ENCODE results near the gene POLR2M.

POLR2M gene

DNA sequence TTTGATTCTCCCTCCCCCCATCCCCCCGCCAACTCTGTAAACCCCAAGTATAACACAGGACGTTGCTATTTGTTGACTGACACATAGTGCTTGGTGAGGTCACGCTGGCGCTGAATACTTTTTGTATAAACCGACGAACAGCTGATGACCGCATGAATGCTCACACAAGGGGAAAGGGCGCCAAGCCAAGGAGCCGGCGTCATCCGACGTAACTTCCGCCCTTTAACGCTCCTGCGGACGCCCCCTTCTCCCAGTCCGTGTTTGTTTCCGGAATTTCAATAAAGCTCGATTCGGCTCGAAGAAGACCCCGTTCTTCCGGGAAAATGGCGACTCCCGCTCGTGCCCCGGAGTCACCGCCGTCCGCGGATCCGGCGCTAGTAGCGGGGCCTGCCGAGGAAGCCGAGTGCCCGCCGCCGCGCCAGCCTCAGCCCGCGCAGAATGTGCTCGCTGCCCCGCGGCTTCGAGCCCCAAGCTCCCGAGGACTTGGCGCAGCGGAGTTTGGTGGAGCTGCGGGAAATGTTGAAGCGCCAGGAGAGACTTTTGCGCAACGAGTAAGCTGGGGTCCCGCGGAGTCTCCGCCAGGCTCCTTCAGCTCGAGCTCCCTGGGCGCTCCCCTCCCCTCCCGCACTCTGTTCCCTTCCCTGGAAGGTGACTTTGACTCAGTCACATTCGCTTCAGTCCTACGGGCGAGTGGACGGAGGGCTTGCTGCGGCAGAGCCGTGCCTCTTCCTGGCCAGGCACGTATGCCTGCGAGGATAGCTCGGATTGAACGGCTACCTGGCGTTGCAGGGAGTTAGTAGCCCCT is at the start of gene POLR2M:
POLR2M (plus strand) TSS at position 310 of the 805 bp plus-strand sequence; CDS start at position 439, 129 bp downstream.
- DNase-seq (ENCODE audit: low read depth): peak; percentile 69

GRCh38 chr15:57657619-57658018 is 48.9 kb upstream of the POLR2M start:
- DNase-seq (ENCODE audit: low read depth): no peak

DNA sequence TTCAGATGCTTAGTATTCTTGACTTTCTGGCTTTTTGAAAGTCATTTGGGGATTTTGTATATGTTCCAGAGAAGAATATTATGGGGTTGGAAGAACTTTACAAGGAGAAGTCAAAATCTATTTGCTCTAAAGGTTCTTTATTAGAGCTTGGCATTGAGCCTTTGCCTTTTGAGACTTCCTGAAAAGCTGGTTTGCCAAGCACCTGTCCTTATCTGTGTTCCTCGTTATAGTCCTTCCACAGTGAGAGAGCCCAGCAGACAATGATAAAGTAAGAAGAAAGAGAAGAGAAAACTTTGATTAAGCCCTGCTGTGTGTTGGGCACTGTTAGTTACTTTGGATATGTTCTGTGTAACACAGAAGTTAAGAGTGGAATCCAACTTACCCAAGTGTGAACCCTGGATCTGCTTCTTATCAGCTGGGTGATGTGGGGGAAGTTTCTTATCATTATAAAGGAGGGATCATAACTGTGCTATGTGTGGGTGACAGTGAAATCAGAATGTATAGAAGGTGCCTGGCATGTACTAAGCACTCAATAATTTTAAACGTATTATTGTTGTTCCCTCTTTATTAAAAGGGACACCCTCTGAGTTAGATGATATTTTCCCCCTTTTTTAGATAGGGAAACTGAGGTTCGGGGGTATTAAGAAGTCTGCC is 44.3 kb upstream of the POLR2M start:
- DNase-seq (ENCODE audit: low read depth): no peak

GRCh38 chr15:57662802-57663201 is 43.7 kb upstream of the POLR2M start:
- DNase-seq (ENCODE audit: low read depth): no peak

DNA sequence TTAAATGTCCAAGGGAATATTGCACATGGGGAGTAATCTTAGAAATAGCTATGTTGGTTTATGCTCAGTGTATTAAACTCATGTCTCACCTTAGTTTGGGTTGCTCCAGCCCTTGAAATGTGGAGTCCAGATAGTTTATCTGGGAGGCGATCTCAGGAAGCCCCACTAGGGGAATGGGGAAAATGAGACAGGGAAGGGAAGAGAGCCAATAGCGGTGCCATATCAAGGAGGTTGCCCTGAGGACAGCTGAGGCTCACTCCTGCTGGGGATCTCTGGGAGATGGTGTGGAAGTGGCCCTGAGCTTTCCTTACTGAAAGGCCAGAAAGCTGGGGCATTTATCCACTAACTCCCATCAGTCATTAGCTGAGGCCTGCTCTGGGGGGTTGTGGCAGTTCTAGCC is 43.3 kb upstream of the POLR2M start:
- no peak for DNase-seq (ENCODE audit: low read depth)

DNA sequence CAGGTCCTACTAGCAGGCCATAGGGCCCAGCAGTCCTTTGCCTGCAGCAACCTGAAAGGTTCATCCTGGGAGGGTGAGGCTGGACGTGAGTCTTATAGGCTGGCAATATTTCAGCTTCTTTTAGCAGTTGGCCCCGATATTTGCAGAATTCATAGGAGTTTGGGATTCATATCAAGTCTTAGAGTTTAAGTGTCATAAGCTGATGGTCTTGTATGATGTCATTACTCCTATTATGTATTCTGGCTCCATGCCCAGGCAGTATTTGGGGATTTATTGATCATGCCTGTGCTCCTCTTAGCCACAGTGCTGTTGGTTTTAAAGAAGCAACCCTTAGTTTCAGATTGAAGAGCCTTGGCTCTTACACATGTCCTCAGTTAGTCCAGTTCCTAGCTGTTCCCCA is 41.3 kb upstream of the POLR2M start:
- no peak for DNase-seq (ENCODE audit: low read depth)

GRCh38 chr15:57665939-57666338 is 40.6 kb upstream of the POLR2M start:
- no peak for DNase-seq (ENCODE audit: low read depth)

- no peak for DNase-seq (ENCODE audit: low read depth)
Measured at GRCh38 chr15:57667171-57667849, 39.2 kb upstream of the POLR2M start.

DNA sequence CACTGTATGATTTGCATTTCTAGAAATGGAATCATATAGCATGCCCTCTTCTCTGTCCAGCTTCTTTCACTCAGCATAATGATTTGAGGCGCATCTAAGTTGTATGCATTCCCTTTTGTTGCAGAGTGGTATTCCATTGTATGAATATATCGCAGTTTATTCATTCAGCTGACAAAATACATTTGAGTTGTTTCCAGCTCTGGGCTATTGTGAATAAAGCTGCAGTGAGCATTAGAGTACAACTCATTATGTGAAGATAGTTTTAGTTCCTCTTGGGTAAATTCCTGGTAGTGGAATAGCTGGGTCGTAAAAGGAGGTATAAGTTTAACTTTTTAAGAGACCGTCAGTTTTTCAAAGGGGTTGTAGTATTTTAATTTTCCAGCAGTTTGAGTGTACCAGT is 38.5 kb upstream of the POLR2M start:
- DNase-seq (ENCODE audit: low read depth): no peak

DNA sequence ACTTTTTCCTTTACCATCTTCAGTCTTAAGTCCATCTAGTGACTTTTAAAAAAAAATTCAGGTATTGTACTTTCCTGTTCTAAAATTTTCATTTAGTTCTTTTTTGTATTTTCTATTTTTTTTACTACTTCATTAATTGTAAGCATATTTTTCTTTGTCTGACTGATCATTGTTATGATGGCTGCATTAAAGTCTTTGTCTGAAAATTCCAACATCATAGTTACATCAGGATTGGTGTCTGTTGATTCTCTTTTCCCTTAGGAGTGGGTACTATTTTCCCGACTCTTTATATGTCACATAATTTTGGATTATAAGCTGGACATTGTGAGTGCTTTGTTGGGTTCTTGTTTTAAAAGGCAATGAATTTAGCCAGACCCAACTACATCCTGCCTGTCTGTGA is 34.9 kb upstream of the POLR2M start:
- no peak for DNase-seq (ENCODE audit: low read depth)

- no peak for DNase-seq (ENCODE audit: low read depth)
Measured at GRCh38 chr15:57675481-57676181, 30.9 kb upstream of the POLR2M start.

DNA sequence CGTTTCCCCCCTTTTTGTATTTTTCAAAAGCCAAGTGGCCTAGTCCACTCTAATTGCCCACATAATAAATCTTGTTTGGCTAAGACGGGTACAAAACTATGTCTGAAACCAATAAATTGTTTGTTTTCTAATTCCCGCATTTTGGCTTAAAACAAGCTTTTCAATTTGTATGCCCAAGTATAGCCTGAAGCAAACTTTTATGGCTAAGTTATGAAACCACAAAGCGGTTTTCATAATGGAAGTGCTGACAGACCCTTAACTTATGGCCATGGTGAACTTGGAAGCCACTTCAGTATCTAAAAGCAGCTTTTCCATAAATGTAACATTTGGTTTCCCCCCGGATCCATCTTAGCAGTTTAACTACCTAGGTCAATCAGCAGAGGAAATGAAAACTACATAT is 29.9 kb upstream of the POLR2M start:
- DNase-seq (ENCODE audit: low read depth): no peak

DNA sequence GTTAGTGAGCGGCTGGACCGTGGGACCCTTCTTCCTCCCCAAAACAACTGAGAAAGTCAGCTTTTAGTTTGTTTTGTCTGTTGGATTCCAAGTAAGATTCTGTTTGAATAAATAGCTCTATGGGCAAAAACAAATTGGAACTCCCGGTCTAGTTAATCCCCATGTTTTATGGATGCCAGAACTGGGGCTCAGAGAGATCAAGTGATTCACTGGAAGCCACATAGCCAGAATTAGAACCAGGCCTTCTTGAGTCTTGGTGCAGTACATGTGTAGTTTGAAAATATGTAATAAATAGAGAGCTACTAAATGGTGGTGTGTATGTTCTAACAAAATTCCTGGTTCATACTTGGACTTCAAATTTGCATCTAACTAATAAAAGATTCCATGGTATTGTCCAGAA is 29.3 kb upstream of the POLR2M start:
- DNase-seq (ENCODE audit: low read depth): no peak

- no peak for DNase-seq (ENCODE audit: low read depth)
Measured at GRCh38 chr15:57680021-57680420, 26.5 kb upstream of the POLR2M start.

DNA sequence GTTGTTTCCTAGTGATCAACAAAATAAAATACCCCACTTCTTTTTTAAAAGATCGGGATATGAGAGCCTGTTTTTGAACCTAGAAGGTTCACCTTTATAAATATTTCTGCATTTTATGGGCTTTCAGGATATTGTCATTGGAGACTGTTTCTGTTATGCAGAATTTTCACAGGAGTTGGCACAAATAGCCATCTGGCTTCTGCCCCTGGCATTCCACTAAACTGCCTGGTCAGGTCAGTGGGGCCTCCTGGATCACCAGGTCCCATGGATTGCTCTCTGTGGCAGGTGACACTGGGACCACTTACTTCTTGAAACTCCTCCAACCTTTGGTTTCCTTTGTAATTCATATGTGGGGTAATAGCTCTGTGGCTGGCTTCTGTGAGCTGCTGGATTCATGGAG is 25.5 kb upstream of the POLR2M start:
- no peak for DNase-seq (ENCODE audit: low read depth)

DNA sequence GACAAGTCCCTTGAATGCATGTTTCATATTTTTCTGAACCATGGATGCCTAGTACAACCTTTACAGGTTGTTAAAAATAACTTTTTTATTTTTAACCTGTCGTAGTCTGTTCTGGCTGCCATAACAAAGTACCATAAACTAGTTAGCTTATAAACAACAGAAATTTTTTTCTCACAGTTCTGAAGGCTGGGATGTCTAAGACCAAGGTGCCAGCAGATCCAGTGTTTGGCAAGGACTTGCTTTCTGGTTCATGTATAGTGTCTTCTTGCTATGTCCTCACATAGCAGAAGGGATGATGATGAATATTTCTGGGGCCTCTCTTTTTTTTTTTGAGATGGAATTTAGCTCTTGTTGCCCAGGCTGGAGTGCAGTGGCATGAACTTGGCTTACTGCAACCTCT is 23.0 kb upstream of the POLR2M start:
- no peak for DNase-seq (ENCODE audit: low read depth)

DNA sequence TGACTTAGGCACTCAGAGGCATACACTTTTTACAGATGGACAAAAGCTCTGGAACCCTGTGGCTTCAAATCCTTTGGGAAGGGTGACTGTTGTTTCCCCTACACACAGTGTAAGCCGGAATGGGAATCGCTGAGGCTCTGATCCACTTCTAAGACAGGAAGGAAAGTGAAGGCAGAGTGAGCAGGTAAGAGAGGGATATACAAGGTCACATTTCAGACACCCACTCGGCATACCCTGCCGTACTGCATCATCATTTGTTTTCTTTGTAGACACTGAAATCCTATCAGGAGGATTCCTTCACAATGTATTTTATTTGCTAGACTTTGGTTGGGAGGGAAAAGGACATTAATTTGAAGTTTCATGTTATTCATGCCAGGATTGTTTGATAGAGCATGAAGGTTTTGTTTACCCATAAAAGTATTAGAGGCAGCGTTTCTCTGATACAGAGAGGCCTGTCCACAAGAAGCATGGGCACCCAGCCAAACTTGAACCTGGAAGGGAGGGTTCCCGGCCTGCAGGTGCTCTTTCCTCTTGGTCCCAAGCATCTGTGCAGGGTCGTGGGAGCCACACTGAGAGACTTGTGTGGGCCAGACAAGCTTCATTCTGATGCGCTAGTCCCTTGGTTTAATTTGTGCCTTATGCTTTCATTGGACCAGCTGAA is 21.9 kb upstream of the POLR2M start:
- no peak for DNase-seq (ENCODE audit: low read depth)

DNA sequence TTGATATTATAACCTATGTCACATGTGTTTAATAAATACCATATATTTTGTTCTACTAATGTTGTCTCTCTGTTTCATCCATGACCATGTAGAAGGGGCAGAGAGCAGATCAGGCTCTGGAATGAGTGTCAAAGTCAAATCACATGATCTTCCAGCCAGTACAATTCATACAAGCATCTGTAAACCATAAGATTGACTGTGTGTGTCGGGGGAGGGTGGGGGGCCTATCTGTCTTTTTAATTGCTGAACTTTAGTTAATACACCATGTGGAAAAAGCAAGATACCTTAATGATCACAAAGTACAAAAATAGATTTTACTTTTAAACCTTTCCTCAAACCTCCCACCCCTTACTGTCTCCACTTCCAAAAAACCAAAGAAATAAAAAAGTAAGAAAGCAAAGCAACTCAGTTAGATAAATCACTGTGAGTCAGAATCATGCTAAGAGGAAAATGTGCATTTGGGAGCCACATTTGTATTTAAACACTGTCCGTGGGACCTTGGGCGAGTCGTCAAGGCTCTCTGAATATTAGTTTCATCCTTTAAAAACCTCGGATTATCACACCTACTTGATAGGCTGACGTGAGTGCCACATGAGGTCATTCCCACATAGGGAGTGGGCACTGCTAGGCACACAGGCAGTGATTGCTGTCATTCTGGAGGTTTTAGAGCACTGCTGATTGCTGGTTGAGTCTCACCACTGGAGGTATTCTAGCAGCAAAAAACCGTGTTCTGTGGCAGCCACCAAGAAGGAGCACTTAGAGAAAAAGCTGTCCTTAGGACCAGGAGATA is 21.0 kb upstream of the POLR2M start:
- DNase-seq (ENCODE audit: low read depth): no peak

DNA sequence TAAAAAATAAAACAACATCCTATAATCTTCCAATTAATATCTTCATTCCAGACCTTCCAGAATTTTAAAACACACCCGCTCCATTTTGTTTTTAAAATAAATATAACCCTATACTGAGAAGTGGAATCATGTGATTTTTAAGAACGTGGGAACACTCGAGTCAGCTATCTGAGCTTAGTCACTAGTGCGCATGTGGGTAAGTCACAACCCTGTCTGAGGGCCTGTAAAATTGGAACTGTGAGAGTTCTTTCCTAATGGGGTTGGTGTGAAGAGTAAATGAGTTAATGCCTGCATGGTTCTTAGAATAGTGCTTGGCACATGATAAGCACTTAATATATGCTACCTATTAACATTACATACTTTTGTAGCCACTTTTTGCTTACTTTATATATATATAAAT is 19.9 kb upstream of the POLR2M start:
- DNase-seq (ENCODE audit: low read depth): no peak

DNA sequence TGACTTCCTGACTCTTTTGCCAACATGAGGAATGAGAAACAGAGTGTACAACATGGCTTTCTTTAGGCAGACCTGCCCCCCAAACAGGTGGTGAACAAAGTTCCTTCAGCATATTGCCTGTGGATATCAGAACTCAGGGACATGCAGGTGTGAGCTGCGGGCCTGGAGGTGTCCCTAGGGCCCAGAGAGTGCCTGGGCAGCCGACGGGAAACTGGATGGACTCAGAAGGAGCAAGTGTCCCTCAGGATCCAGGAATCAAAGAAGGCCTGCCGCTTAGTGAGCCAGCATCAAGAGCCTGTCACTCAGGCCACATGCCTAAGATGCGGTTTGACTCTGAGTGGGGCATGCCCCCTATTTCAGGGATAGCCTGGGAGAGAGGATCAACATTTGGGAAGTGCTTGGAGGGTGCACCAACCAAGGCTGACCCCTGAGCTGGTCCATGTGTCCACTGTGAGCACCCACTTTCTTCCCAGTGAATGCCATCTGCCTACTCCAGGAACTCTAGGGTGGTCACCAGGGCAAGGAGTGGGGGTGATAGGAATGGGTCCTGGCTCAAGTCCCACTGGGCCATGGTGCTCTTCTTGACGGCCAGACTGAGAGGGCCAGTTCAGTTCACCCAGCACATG is 16.1 kb upstream of the POLR2M start:
- no peak for DNase-seq (ENCODE audit: low read depth)

- no peak for DNase-seq (ENCODE audit: low read depth)
Measured at GRCh38 chr15:57691082-57691481, 15.4 kb upstream of the POLR2M start.

Measured in stimulated activated CD8-positive, alpha-beta memory T cell treated with anti-CD3 and anti-CD28 coated beads, Interleukin-7, amount 100 ng/mL, for 24 hours (primary cell).